NCI-H2171 treated with DMSO at 0.1 percent for 48 hours (cell line): ENCODE results near the gene SNAPC2.
"Not testable (repeated sequence)": the region's sequence is repeated elsewhere in the genome, so short reads cannot be mapped to it uniquely, and the experiment has no call there.

ENCODE experiments used
- DNase-seq: peaks from one replicate; lab custom pipeline; 2025; lab: John Stamatoyannopoulos, UW

SNAPC2 gene

DNA sequence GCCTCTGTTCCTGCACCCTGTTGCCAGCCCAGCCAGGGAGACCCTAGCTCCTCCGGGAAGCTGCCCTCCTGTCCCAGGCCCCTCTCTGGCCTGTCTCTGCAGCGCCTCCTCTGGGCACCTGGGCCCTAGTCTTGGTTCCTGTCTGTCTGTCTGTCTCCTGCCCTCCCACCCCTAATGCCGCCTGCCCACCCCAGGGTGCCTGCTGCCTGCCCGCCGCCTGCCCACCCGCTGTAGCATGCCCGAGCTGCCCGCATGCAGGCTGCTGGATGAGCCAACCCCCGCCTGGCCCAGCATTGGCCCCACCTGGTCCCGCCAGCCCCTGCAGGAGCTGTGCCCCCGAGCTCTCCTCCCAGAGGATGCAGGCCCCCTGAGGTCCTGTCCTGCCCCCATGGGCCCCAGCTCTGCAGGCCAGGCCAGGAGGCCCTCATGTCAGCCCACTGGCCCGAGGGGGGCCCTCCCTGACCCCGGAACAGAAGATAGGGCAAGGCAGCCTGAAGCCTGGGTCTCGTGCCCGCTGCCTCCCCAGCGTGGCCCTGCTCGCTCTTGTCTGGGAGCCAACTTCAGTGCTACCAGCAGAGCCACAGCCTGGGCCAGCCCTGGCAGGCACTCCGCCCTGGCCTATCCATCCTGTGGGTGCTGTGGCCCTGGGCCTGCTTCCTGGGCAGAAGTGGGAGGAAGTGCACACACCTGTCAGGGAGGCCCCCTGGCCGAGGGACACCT lies 11.2 kb upstream of the SNAPC2 start:
- DNase-seq: no peak

DNA sequence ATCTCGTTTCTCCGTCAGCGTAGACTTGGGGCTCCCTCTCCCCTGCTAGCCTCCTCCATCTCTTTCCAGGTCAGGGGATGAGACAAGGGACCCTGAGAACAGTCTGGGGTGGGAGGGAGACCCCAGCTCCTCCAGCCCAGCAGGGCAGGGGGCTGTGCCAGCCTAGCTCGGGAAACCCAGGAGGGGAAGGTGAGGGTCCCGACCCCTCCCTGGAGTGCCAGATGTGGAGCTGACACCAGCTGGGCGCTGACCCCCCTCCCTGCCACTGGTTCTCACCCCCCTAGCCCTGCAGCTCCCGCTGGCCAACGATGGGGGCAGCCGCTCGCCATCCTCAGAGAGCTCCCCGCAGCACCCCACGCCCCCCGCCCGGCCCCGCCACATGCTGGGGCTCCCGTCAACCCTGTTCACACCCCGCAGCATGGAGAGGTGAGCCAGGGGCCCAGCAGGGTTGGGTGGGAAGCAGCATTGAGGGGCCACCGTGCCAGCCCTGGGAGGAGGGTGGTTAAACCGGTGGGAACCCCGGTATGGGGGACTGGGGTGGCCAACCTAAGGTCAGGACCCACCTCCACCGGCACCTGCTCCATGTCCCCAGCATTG lies 10.6 kb upstream of the SNAPC2 start:
- no peak for DNase-seq

DNA sequence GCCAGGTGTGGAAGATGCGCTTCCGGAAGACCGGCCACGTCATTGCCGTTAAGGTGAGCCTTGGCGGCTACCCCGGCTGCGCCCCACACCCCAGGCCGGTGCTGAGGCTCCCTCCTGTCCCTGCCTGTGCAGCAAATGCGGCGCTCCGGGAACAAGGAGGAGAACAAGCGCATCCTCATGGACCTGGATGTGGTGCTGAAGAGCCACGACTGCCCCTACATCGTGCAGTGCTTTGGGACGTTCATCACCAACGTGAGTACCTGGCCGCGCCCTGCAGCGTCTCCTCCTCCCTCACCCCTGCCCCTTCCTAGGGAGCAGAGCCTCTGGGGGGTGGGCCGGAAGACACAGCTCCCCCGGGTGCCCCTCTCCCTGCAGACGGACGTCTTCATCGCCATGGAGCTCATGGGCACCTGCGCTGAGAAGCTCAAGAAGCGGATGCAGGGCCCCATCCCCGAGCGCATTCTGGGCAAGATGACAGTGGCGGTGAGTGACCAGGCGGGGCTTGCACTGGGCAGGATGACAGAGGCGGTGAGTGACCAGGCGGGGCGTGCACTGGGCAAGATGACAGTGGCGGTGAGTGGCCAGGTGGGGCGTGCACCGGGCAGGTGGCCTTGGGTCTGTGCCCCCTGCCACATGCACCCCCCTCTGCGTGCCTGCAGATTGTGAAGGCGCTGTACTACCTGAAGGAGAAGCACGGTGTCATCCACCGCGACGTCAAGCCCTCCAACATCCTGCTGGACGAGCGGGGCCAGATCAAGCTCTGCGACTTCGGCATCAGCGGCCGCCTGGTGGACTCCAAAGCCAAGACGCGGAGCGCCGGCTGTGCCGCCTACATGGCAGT lies 9.6 kb upstream of the SNAPC2 start:
- no peak for DNase-seq

DNA sequence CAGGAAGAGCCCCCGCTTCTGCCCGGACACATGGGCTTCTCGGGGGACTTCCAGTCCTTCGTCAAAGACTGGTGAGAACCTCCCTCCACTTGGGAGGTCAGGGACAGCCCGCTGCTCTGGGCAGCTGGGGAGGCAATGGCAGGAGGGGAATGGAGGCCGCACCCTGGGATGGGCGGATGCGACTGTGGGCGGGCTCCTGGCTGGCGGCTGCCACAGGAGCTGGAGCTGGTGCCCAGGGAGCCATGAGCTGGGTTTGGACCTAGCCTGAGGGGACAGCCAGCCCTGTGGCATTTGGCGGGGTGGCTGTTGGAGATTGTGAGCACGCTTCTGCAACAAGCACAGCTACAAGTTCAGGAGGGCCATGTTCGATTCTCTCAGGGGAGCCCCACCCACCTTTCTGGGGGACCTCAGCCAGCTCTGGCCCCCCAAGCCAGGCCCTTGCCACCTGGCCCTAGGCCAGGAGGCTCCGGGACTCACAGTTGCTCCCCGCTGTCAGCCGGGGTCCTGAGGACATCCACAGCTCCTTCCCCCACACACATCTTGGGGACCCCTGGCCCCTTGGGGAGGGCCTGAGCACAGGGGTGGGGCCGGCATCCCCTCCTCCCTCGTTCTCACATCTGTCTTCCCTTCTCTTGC lies 8.5 kb upstream of the SNAPC2 start:
- no peak for DNase-seq

DNA sequence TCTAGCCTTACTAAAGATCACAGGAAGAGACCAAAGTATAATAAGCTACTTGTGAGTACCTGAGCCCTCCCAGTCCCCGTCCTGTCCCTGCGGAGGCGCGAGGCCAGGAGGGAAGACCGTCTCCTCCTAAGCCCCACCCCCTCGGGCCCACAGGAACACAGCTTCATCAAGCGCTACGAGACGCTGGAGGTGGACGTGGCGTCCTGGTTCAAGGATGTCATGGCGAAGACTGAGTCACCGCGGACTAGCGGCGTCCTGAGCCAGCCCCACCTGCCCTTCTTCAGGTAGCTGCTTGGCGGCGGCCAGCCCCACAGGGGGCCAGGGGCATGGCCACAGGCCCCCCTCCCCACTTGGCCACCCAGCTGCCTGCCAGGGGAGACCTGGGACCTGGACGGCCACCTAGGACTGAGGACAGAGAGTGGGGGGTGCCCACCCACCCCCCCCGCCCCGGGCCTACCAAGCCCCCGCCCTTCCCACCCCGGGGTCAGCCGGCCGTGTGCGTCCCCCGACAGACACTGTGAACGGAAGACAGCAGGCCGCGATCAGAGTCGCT lies 7.9 kb upstream of the SNAPC2 start:
- no peak for DNase-seq

DNA sequence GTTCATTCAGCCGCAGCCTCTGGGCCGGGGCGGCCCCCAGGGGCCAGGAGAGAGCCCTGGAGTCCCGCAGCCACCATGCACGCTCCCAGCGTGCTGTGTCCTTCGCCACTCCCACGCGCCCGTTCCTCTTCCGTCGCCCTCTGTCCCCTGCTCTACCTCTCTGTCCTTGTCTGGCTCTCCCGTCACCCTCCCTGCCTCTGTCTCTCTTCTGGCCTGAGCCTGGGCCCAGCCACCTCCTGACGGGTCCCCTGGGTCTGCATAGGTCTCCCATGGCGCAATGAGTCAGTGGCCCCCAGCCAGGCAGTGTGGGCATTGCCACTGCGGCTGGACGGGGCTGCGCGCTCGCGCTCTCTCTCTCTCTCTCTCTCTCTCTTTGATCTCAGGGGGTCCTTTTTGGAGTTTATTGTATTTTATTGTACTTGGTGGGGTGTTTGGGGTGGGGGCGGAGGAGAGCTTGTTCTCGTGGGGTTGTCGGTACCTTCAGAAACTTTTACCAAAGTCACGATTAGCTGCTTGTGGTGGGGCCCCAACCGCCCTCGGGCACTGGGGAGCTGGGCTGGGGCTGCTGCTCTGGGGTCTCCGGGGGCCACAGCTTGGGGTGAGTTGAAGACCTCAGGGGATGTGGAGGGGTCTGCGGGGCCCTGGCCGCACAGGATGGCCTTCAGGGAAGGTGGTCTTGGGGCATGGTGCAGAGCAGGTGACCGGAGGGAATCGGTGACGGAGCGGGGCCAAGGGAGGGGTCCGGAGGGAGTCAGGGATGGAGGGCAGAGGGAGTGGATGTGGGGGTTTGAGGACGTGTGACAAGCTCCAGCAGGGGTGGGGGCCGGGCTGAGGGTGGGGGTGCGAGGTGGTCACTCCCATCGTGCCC lies 7.2 kb upstream of the SNAPC2 start:
- no peak for DNase-seq

DNA sequence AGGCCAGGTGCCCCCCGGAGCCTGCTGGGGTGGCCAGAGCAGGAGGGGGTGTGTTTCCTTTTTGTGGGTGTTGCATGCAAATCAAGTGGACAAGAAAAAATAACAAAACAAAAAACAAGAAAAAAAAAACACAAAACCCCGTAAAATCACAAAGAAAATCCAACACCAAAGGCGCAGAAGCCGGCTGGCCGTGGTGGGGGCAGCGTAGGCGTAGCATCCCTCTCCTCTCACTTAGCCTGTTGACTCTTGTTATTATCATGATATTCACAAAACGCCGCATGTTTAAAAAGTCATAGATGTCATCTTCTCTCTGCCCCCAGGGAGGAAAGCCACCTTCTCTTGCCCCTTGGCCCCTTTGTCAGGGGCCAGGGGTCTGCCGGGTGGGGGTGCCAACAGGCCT lies 6.5 kb upstream of the SNAPC2 start:
- DNase-seq: no peak

DNA sequence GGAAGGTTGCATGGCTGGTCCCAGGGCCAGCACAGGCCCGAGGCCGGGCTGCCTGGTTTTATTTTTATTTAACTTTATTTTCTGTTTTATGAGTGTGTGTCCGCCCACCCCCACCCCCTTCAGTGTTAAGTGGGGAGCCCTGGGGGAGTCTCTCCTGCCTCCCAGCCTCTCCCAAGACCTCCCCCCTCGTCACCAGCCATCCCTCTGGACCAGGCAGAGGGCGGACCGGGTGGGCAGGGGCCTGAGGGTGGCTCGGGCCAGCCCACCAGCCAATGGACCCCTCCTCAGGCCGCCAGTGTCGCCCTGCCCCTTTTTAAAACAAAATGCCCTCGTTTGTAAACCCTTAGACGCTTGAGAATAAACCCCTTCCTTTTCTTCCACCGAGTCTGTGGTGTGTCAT lies 6.0 kb upstream of the SNAPC2 start:
- DNase-seq: no peak

DNA sequence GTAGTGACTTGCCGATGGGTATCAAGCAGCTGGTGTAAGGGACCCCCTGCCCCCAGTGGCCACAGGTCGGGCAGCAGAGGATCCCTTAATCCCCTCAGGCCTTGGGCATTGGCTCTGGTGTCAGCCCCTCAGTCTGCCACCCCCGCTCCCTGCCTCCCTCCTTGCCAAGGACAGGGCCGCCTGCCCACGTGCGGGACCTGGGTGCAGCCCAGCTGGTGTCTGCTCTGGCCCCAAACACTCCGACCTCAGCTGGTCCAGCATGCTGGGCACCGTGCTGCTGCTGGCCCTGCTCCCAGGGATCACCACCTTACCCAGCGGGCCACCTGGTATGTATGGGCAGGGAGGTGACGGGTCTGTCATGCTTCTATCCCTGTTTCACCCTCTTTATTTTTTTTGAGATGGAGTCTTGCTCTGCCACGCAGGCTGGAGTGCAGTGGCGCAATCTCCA lies 5.5 kb upstream of the SNAPC2 start, which contains the start of gene TGFBR3L:
TGFBR3L (plus strand) TSS at position 233 of the 448 bp plus-strand sequence.
- no peak for DNase-seq

DNA sequence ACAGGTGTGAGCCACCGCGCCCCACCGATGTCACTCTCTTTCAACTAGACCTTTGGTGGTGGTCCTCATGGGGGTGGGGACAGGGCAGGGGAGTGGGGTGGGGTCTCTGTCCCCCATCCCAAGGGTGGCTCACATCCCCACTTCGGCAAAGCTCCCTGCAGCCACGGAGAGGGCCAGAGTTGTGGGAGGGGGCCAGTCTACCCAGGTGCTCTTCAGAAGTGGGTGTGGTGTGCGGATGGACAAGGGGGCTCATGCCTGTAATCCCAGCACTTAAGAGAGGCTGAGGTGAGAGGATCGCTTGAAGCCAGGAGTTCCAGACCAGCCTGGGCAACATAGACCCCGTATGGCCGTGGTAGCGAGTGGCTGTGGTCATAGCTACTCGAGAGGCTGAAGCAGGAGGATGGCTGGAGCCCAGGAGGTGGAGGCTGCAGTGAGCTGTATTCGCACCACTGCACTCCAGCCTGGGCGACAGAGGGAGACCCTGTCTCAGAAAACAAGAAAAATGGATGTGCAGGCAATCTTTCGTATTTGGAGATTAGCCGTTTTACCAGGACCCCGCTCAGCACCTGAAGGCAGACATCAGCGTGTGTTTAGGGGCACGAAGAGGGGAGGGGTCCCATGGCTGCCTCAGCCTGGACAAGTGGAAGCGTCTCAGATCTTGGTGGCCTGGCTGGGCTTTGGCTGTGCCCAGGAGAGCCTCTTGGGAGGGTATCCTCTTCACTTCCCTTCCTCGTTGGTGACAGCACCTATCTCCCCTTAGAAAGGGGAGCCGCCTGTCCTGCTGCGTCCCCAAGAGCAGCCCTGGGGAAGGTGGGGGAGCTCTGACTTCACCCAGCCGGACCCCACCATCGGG lies 4.7 kb upstream of the SNAPC2 start:
- DNase-seq: no peak

DNA sequence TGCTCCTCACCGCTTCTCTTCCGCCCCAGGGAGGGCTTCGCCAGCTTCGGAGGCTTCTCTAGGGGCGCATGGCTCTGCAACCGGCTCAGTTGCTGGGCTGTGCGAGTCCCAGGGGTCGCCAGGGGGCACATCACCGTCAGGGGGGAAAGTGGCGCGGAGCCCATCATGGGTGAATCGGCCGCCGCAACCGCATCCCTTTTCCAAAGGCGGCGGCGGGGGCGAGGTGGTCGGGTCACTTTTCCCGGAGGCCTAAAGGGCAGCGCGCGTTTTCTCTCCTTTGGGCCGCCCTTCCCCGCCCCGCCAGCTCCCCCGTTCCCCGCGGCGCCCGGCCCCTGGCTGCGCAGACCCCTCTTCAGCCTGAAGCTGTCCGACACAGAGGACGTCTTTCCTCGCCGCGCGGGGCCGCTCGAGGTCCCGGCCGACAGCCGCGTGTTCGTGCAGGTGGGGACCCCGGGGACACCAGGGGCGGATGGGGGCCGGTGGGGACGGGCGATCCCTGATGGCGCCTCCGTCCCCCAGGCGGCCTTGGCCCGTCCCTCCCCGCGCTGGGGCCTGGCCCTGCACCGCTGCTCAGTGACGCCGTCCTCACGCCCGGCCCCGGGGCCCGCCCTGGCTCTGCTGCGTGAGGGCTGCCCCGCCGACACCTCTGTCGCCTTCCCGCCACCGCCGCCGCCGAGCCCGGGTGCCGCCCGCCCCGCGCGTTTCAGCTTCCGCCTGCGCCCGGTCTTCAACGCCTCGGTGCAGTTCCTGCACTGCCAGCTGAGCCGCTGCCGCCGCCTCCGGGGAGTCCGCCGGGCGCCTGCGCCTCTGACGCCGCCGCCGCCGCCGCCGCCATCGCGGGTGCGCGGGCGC lies 3.8 kb upstream of the SNAPC2 start:
- DNase-seq: peak; percentile 51

DNA sequence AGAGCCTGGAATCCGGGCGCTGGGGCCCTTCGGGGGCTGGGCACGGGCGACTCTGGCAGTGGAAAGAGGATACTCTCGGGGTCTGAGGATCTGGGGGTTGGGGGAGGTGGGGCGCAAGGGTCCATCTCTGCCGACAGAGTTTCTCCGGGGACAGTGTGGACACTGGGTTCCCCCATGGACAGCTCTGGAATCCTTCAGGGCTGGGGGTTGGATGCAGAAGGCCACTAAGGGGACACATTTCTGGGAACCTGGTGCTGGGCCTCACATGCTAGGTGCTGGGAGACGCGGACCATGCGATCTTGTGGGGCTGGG lies 3.2 kb upstream of the SNAPC2 start:
- DNase-seq: peak; percentile 36

DNA sequence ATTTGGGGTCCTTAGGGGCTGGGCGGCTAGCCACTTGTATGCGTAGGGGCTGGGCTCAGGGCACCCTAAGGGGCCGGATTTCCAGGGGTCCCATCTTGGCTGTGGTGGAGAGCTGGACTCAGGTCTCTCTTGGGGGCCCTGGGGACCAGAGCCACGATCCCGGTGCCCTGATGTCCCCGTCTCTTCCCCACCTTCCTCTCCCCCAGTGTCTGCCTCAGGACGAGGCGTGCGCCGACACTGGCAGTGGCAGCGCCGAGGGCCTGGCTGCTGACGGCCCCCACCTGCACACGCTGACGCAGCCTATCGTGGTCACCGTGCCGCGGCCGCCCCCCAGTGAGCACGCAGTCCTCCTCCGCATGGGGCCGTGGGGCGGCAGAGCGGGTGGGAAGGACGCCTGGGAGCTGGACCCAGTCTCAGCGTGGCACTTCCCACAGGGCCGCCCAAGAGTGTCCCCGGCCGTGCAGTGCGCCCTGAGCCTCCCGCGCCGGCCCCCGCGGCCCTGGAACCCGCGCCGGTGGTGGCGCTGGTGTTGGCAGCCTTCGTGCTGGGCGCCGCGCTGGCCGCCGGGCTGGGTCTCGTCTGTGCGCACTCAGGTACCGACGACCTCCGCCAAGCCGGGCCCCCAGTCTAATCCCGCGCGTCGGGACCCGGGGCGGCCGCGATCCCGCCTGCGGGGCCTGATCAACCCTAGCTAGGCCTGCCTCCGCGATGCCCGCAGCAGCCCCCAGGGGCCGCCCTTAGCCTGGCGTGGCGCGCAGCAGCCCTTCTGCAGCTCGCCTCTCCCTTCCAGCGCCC lies 2.7 kb upstream of the SNAPC2 start:
- peak; percentile 49 for DNase-seq

DNA sequence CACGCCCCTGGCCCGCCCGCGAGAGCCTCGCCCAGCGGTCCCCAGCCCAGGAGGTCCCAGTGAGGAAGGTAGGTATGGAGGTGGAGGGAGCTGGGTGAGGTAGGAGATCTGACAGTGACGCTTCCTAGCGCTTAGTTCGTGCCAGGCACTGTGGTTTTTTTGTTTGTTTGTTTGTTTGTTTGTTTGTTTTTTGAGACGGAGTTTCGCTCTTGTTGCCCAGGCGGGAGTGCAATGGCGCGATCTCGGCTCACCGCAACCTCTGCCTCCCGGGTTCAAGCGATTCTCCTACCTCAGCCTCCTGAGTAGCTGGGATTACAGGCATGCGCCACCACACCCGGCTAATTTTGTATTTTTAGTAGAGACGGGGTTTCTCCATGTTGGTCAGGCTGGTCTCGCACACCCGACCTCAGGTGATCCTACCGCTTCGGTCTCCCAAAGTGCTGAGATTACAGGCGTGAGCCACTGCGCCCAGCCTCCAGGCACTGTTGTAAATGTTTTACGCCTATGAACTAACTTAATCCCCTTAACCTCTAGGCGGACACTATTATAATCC lies 2.0 kb upstream of the SNAPC2 start:
- not testable (repeated sequence) for DNase-seq

DNA sequence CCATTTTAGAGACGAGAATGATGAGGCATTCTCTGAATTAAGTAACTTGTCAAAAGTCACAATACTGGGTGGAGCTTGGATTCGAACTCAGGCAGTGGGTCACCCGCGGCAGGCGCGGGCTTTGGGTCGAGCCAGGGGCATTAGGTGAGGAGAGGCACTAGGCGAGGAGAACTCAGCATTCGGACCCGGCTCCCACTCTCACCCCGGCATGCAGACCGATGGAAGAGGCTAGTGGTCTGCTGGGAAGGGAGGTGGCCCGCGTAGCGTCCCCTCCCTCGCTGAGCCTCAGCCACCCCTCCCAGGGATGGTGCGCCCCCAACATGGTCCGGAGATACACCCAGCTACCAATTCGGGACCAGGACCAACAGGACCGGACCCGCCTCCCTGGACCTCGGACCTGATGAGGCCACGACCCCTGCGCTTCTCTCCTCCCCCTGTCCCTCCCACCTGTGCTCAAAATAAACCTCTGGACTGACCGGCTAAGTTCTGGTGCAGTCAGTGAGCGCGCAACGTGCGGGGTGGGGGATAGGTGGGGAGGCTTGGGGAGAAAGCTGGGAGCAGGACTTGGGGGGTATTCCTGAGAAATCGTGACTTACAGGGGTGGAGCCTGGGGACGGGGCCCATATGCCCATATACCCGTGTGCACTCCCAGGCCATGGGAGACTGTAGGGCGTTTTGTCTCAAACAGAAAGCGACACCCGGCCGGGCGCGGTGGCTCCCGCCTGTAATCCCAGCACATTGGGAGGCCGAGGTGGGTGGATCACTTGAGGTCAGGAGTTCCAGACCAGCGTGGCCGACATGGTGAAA lies 1.3 kb upstream of the SNAPC2 start:
- DNase-seq: no peak

DNA sequence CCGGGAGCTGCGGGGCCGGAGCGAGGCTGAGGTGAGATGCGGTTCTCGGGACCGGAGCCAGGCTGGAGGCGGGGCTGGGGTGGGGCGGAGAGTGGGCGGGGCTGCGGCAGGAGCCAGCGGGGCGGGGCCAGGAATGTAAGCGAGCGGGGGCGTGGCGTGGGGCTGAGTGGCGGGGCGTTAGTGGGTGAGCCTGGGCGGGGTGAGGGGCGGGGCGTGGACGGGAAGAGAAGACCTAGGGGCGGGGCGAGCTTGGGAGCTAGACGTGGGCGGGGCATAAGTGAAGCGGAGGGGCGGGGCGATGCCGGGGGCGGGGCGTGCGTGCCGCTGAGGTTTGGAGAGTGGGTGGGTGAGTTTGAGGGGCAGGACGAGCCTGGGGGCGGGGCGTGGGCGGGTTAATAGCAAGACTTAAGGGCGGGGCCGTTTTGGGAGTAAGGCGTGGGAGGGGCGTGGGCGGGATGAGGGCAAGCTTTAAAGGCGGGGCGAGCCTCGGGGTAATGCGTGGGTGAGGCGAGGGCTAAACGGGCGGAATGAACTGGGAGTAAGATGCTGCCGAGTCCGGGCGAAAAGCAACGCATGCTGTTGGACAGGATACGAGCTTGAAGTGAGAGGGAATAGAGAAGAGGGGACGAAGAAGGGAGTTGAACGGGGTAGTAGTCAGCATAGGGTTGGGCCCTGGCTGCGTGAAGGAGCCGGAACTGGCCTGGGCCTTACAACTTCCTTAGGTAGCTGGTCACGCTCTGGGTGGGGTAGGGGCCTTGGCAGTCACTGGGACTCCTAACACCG lies 572 bp downstream of the SNAPC2 start:
- peak; percentile 96 for DNase-seq
